Activated gamma-delta T cell treated with anti-CD3 and anti-CD28 coated beads, Interleukin-2, amount 50 U/mL, for 16 hours (primary cell): ENCODE data around the gene BSND.

Experiments
- DNase-seq: peaks from one replicate; pipeline ENCODE4 v3.0.0-alpha.2; 2020; ENCODE audit warnings: low read depth

Gene BSND

GRCh38 chr1:54976747-54977146 is 22.0 kb upstream of the BSND start:
- no peak for DNase-seq

GRCh38 chr1:54977533-54978297 is 21.0 kb upstream of the BSND start:
- no peak for DNase-seq

DNA sequence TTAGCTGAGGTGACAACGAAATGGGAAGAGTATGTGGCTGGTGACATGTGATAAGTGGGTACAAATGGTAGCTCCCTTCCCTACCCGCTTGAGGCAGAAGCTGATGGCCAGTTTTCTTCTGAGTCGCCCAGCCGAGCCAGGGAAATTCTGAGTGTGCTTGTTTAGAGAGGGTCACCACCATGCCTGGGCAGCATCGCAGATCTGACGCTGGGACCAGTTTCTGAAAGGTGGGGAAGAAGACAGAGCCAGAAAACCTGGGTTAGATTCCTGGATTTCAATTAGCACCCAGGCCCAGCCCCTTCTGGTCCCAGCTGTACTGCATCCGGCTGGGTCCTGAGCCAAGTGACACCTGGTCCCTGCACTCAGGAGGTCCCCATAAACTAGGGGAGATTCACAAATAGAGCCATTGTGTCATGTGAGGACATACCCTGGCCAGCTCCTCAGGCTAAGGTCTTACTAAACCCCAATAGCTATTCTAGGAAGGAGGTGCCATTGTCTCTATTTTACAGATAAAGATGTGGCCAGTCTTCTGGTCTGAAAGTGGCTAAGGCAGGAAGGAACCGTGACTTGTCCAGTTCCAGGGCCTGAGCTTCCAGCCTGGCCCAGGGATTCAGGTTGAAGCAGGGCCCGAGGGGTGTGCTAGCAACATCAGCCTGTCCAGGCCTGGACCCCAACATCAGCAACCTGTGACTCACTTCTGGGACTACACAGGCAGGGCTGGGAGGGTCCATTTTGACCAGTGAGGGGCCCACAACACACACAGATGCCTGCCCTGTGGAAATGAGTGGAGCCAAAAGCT is 20.0 kb upstream of the BSND start:
- DNase-seq, result no peak

DNA sequence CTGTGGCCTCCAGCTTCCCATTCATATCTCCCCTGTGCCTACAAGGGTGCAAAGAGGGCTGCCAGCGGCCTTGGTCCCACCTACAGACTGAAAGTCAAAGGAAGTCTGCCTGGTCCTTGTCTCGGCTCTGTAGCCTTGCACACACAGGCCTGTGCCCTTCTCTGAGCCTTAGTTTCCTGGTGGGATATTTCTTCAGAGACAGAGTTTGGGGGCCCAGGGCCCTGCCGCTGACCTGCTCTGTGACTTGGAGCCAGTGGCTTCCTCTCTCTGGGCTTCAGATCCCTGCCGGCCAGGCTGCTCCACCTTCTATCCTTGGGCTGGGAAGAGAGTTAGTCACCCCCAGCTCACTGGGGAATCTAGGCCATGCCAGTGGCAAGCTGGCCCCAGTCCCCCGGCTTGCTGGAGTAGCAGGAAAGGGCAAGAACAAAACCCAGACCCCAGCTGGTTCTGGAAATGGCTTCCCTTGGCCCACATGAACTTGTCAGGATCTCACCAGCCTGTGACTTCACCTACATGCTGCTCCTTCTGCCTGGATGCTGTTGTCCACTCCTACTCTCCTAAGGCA is 19.3 kb upstream of the BSND start:
- no peak for DNase-seq

DNA sequence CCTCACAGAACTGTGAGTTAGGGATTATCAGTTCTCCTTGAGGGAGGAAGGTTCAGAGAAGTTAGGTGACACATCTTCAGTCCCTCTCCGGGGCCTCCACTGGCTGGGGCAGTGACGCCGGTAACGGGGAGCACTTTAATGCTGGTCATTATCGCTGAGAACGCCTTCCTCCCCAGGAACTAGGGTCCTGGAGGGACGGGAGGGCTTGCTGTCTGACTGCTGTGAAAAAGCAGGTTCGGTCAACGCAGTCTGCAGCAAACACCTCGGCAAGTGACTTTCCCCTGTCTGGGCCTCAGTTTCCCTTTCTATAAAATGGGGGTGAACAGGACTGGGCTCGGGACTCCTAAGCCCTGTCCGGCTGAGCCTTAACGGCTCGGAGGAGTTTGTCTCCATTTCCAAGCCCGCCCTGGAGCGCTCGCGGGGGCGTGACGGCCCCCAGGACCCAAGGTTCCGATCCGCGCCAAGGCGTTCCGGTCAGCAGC is 18.6 kb upstream of the BSND start:
- no peak for DNase-seq

- no peak for DNase-seq
These were observed 18.0 kb upstream of the BSND start, which contains the start of gene TMEM61 for GRCh38 chr1:54980528-54981241. Gene TMEM61 (plus strand): TSS chr1:54980628. CDS start chr1:54981066, 438 bp downstream.

DNA sequence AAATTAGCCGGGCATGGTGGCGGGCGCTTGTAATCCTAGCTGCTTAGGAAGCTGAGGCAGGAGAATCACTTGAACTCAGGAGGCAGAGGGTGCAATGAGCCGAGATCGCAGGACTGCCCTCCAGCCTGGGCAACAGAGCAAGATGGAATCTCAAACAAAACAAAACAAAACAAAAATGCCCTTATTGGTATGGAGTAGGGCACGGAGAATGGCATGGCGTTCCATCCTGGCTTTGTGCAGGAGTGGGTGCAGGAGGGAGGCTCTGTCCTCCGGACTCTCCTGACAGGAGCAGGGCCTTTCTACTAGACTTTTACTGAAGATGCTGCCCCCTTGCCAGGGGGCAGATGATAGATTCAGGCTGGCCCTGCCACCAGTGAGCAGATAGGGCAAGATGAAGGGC is 17.3 kb upstream of the BSND start:
- DNase-seq, result no peak

DNA sequence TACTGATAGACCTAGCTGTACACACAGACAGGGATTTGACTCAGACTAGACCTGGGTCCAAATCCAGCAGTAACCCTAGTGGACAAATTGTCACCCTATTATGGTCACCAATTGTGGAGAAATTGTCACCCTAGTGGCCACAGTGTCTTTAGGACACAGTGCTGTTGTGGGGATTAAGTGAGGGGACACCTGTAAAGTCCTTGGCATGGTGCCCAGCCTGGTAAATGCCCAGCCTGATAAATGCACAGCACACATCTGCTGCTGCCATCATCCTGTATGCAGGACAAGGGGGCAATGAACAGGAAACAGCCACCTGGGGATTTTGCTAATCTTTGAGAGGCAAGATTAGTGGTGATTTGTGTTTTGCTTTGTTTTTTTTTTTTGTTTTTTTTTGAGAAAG is 16.0 kb upstream of the BSND start:
- DNase-seq, result no peak

DNA sequence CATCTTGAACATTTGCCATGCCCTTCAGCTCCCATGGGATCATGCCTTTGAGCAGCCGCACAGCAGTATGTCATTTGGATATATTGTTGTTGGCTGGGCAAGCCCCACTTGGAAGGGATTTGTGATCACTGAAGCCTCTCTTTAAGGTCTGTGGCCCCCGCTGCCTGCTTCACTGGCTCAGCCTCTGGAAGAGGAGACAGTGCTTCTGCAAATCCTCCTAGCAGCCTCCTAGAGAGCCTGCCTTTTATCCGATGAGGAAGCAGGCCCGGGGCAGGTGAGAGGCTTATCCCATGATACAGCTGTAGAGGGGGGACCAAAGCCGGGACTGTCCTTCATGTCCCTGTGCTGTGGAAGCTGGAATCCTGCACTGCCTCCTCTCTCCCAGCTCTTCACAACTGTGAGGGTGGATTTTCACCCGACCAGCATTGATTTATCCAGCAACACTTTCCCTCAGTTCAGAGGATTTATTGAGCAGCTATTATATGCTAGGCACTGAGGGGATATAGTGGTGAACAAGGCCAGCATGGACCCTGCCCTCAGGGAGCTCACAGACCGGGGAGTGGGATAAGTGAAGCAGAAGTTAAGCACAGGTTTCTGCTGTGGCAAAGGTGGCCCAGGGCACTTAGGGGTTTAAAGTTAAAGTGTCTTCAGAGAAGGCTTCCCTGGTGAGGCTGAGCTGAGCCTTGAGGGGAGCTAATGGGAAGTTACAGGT is 14.4 kb upstream of the BSND start:
- no peak for DNase-seq

- no peak for DNase-seq
These were observed 13.2 kb upstream of the BSND start for GRCh38 chr1:54985556-54985955.

DNA sequence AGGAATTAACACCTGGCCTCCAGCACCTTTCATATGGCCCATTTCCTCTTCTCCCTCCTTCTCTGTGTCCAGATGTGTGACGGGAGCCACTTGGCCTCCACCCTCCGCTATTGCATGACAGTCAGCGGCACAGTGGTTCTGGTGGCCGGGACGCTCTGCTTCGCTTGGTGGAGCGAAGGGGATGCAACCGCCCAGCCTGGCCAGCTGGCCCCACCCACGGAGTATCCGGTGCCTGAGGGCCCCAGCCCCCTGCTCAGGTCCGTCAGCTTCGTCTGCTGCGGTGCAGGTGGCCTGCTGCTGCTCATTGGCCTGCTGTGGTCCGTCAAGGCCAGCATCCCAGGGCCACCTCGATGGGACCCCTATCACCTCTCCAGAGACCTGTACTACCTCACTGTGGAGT is 12.7 kb upstream of the BSND start:
- no peak for DNase-seq

- no peak for DNase-seq
These were observed 12.2 kb upstream of the BSND start for GRCh38 chr1:54986533-54986932.

DNA sequence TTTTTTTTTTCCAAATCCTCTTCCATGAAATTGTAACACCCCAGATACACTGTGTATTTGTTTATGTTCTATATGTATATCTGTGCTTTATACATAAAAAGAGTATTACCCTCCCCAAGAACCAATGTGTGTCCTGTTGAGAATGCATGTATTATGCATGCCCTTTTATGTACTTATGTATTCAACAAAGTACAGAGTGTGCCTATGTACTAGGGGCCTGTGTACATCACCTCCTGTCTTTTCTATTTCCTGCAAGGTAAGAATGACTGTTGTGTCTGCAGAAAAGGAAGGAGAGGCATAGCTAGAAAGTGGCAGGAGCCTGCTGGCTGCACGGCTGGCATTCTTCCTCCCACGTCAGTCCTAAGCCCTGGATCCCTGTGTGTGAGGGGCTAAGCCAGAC is 11.3 kb upstream of the BSND start:
- DNase-seq, result no peak

GRCh38 chr1:54987919-54988705 is 10.6 kb upstream of the BSND start:
- no peak for DNase-seq

DNA sequence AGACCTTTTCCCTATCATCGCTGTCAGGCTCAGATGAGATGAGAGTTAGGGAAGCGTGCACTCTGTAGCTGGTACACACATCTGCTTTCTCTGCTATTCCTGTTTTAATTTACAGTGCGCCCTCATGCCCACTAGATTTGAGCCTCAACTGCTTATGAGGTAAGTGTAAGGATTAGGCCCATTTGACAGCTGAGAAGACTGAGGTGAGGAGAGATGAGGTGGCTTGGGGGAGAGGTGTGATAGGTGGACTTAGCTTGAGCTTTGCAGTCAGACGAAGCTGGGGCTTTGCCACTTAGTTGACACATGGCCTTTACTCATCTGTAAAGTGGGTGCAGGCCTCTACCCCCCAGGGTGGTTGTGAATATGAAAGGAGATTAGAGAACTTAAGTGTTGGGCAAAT is 9.8 kb upstream of the BSND start:
- no peak for DNase-seq

DNA sequence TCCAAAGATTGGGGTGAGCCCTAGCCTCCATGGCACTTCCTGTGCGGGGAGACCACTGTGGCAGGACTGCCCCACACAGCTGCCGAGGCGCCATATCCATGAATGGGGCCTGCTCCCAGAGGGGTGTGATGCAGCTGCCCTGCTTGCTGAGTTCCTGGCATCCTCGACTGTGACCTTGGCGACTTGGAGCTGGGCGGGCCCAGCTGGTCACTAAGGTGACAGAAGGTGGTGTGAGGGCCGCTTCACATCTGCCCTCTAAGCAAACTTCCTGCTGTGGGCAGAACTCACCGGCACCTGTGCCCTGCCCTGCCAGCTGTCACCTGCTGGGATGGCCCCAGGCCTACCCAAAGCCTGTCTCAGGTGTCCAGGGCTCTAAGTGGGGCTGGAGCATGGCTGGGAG is 9.3 kb upstream of the BSND start:
- DNase-seq, result no peak

DNA sequence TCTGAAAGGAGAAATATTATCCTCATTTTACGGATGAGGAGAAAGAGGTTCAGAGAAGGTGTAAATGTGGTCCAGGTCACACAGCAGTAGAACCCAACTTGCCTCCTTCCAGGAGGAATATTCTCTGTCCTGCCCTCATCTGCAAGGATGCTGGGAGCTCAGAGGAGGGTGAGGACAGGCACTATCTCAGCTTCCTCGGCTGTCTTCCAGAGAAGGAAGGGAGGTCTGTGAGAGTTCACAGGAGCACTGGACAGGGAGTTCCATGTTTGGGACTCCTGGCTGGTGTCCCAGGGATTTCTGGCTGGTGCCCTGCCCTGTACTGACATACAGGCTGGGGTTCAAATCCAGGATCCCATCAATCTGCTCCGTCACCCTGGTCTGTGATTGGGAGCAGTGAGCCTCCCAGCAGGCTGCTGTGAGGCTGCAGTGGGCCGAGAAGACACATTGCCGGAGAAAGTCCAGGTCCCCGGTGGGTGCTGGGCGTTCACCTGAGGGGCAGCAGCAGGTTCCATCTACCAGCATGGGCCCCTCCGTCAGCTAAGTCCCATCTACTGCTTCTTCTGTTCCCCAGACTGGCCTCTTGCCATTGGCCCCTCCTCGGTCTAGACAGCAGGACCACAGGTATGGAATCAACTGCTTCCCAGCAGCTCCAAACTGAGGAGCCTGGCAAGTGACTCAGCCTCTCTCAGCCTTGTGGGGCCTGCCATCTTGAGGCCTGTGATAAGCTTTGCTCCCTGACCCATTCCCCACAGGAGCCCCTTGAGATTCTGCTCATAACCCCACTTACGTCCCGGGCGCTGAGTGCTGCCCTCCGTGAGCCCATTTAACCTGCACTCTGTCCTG is 8.5 kb upstream of the BSND start:
- no peak for DNase-seq

DNA sequence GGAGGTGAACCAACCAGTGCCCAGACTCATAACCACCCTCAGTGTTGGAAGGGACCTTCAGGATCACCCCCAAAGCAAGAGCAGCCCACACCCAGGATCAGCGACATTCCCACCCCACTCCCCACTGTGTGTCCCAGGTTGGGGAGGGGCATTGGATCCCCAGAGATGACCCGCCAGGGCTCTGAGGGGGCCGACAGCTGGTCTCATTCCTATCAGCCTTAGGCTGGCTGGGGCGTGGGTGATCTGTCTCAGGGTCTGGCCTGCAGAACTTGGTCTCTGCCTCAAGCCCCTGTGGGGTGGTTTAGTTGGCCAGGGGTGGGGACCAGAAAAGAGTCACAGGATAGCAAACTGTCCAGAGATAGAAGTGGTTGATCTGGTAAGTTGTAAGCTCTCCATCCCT is 7.8 kb upstream of the BSND start:
- DNase-seq, result no peak

DNA sequence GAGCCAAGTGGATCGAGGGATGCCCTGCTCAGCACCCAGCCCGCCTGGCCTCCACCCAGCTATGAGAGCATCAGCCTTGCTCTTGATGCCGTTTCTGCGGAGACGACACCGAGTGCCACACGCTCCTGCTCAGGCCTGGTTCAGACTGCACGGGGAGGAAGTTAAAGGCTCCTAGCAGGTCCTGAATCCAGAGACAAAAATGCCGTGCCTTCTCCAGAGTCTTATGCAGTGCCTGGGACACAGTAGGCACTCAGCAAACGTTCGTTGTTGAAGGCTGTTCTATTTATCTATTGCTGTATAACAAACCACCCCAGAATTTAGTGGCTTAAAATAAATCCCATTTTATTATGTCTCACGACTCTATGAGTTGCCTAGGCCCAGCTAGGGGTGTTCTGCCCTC is 6.8 kb upstream of the BSND start:
- no peak for DNase-seq

DNA sequence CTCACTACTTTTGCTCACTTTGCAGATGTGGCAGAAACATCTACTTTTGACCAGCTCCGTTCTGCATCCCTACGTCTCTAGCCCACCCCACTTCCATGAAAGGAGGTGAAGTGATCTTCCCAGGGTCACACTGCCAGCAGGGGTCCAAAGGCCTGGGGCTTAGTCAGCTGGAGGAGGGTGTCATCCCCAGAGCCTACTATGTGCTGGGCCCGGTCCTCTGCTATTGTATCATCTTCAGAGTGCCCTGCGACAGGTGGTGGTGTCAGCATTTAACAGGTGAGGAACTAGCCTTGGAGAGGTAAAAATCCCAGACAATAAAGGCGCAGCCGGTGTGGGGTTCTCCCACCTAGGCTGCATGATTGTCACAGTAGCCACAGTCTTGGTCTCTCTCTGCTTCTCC is 5.6 kb upstream of the BSND start:
- DNase-seq, result no peak
